ENCODE data around the gene ZNF311.

- TF ChIP-seq CTCF (conservative IDR thresholded peaks at IDR 0.05 in 1 of 2, IDR thresholded peaks at IDR 0.05 in 1 of 2; ENCODE audit: low read depth in 1 of 2, low read length in 2 of 2) (no peak), EZH2 (IDR thresholded peaks at IDR 0.05; ENCODE audit: low read length, missing control alignments) (no peak)
Observed at GRCh38 chr6:28953039-28953584, 52.0 kb downstream of the ZNF311 start.
